Esophagus (tissue), 2 donors: Measurements from ENCODE around the gene PTPRM. TPM values are rescaled to one million over a fixed set of nuclear protein-coding genes. Genes with fewer than 3 reads are reported as not detected.

ENCODE experiments used
- H3K27ac ChIP-seq, 2 donors: one replicate each; pipeline ENCODE4 v1.5.1; 2013; ENCODE audit warnings: low read depth in 2 of 2, mild to moderate bottlenecking in 2 of 2, inconsistent platforms in 1 of 2, low read length in 1 of 2, moderate library complexity in 1 of 2
- H3K27me3 ChIP-seq, 2 donors: one replicate each; pipeline ENCODE4 v1.6.1; 2013; ENCODE audit warnings: low read length in 2 of 2, control low read depth in 1 of 2, mild to moderate bottlenecking in 1 of 2; ENCODE audit not compliant: insufficient read depth in 2 of 2, control insufficient read depth in 1 of 2
- H3K36me3 ChIP-seq, 2 donors: one replicate each; pipeline ENCODE4 v1.6.1; 2013; ENCODE audit warnings: low read length in 1 of 2; ENCODE audit not compliant: control insufficient read depth in 2 of 2, insufficient read depth in 2 of 2
- H3K4me1 ChIP-seq, 2 donors: one replicate each; pipeline ENCODE4 v1.6.1; 2013; ENCODE audit warnings: low read length in 1 of 2; ENCODE audit not compliant: control insufficient read depth in 2 of 2, insufficient read depth in 2 of 2
- H3K4me3 ChIP-seq, 2 donors: one replicate each; pipeline ENCODE4 v1.5.1; 2013; ENCODE audit warnings: low read length in 2 of 2, mild to moderate bottlenecking in 2 of 2, low read depth in 1 of 2, moderate library complexity in 1 of 2
- H3K9me3 ChIP-seq, 2 donors: one replicate each; pipeline ENCODE4 v1.6.1; 2013; ENCODE audit warnings: mild to moderate bottlenecking in 2 of 2, low read depth in 1 of 2, low read length in 1 of 2, moderate library complexity in 1 of 2; ENCODE audit not compliant: control insufficient read depth in 2 of 2, insufficient read depth in 1 of 2
- WGBS, 2 donors: extraction: QIAGEN DNeasy Blood & Tissue Kit; methylation state at CpG; one replicate each; pipeline ENCODE4 v1.1.7; 2013; 5-methylcytosine and 5-hydroxymethylcytosine counted together
- polyA plus RNA-seq, 2 donors: library from polyadenylated mRNA; stranded (reverse); fragments of 200-250 nt; gene quantifications; one replicate each; pipeline ENCODE4 v1.2.3, GENCODE V29; 2013
- donor health status: healthy with polysubstance abuse.
- donor health status: Bipolar disorder and iron deficiency.

PTPRM gene
- polyA plus RNA-seq, 2 donors = 6.3 to 10.4 TPM

DNA sequence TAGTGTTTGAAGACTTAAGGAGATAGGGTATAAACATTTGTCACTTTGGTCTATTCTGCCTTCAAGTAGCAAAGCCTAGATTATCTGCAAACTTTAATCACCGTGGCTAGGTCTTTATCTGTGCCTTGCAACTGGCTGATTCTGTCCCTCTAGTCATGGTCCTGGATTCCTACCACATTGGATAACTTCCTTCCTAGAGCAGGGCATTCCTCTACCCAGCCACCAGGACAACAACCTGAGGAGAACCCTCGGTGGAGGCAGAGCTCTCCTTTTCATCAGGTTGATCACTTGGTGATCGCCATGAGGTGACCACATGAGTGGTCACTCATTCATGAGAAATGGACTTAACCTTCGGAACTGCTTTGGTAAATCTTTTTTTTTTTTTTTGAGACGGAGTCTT, 25.3 kb upstream of the PTPRM start:
- no peaks in the 10 kb centered on the region for H3K36me3 ChIP-seq
- no peaks in the 10 kb centered on the region for H3K4me1 ChIP-seq
- no peaks in the 10 kb centered on the region for H3K9me3 ChIP-seq
- no peak overlapping the region for H3K4me3 ChIP-seq
- WGBS, 2 donors = 79 to 80% methylated on average over 5 of the region's 5 CpGs
- H3K27ac ChIP-seq = no peak overlapping the region
- H3K27me3 ChIP-seq = no peaks in the 10 kb centered on the region

DNA sequence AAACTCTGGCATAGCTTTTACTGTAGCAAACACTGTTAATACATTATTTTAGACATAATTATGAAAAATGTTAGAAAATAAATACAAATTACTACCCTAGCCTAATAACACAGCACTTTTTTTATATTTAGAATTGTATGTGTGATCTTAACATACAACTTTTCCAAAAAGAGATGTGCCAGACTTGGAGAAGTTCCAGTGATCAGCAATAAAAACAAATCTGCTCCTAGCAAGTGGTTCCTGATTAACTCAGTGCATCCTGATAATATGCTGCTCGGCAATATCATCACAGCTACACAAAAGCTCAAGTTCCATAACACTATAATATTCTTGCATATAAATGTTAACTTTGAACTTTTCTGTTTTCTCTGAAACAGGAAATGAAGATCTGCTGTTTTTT, 22.4 kb upstream of the PTPRM start:
- no peaks in the 10 kb centered on the region for H3K4me1 ChIP-seq
- no peaks in the 10 kb centered on the region for H3K9me3 ChIP-seq
- H3K27ac ChIP-seq = no peak overlapping the region
- 83 to 84% methylated on average over 1 of the region's 1 CpG for WGBS, 2 donors
- no peak overlapping the region for H3K4me3 ChIP-seq
- no peaks in the 10 kb centered on the region for H3K27me3 ChIP-seq
- no peaks in the 10 kb centered on the region for H3K36me3 ChIP-seq

DNA sequence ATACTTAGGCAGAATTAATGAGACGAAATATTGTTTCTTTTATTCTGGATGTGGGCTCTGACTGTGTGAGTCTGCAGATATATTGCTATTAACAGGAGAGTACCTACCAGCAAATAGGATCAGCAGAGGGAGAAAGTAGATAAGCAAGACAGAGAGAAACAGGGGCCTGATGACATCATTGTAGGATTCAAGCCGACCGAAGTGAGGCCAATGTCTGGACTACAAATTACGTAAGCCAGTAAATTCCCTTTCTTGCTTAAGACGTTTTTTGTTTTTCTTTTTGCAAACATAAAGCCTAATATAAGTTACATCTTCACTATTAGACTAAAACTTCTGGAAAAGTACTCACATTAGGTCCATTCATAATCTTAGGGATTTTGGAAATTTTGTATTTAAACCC, 21.4 kb upstream of the PTPRM start:
- WGBS, 2 donors = 68 to 71% methylated on average over 5 of the region's 5 CpGs
- H3K36me3 ChIP-seq = no peaks in the 10 kb centered on the region

DNA sequence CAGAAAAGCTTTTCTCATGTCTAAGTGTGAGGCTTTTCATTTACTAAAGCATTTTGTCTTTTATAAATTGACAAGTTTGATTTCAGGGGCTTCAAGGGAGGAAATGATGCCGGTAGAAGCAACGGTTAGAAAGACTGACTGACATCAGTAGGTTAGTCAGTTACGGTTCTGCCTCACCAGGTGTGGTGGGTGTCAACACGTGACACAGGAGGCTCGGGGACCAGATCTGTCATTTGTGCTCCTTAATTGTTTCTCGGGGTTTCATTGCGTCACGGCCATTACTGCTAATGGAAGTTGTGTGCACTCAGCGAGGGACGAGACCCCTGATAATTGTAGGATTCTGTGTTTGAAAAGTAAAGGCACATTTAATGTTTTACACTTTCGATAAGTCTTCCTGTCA, 18.9 kb upstream of the PTPRM start:
- no peak overlapping the region for H3K27ac ChIP-seq
- H3K4me3 ChIP-seq = no peak overlapping the region
- no peaks in the 10 kb centered on the region for H3K4me1 ChIP-seq
- H3K27me3 ChIP-seq = no peaks in the 10 kb centered on the region
- H3K9me3 ChIP-seq = no peaks in the 10 kb centered on the region
- no peaks in the 10 kb centered on the region for H3K36me3 ChIP-seq
- 84 to 91% methylated on average over 11 of the region's 11 CpGs for WGBS, 2 donors

More for the DNA sequence above, 21.4 kb upstream of the PTPRM start:
- Histone ChIP-seq H3K9me3 (no peaks in the 10 kb centered on the region), H3K4me1 (no peaks in the 10 kb centered on the region), H3K27me3 (no peaks in the 10 kb centered on the region), H3K4me3 (no peak overlapping the region), H3K27ac (no peak overlapping the region)

DNA sequence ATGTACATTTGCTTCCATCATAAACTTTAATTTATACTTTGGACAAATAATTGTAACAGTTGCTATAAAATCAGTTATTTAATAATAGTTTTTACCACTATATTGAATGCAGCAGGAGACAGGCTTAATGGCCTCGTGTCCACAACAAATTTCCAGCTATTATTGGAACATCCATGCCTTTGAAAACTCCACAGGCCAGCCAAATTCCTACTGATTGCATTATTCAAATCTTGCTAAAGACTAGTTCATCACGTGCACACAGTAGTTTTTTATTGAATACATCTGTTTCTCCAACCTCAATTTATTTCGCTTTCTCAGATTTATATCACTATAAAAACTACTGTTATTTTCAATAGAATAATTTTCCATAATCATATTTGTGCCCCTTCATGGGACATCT, 18.4 kb upstream of the PTPRM start:
- 74 to 75% methylated on average over 3 of the region's 3 CpGs for WGBS, 2 donors
- Histone ChIP-seq H3K36me3 (no peaks in the 10 kb centered on the region), H3K4me1 (no peaks in the 10 kb centered on the region), H3K27ac (no peak overlapping the region), H3K4me3 (no peak overlapping the region), H3K9me3 (no peaks in the 10 kb centered on the region), H3K27me3 (no peaks in the 10 kb centered on the region)

DNA sequence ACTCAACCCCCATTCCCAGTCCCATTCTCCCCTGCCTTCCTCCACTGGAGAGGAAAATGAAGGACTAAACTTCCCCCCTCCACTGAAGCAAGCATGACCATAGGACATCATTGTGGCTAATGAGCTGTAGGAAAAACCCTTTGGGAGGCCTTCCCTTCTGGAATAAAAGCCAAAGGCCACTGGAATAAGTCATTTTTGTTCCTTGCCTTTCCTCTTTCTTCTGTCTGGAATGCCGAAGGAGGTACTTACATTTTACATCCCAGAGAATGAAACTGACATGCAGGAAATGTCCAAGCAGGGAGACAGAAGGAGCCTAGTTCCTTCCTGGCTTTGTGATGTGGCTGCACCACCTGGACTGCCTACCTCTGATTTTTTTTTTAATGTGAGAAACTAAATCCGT, 9.1 kb upstream of the PTPRM start:
- Histone ChIP-seq H3K27me3 (no peaks in the 10 kb centered on the region), H3K4me3 (no peak overlapping the region), H3K9me3 (no peaks in the 10 kb centered on the region), H3K4me1 (no peaks in the 10 kb centered on the region), H3K27ac (no peak overlapping the region), H3K36me3 (no peaks in the 10 kb centered on the region)
- 56 to 68% methylated on average over 2 of the region's 2 CpGs for WGBS, 2 donors

DNA sequence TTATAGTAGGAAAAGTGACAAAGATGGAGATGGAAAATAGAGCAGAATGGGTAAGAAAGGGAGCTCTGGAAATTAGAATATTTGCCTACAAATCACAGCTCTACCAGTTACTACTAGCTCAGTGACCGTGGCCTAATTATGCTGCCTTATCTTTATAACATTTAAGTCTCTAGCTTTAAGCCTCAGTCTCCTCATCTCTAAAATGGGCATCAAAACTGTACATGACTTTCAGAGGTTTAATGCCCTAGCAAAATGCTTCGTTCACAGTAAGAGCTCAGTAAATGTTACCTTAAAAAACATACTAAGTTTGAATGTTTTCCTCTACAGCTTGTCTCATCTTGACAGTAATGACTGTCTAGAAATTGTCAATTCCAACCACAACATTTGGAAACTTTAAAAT, 8.3 kb upstream of the PTPRM start:
- Histone ChIP-seq H3K4me1 (no peaks in the 10 kb centered on the region), H3K9me3 (no peaks in the 10 kb centered on the region), H3K27ac (no peak overlapping the region), H3K36me3 (no peaks in the 10 kb centered on the region), H3K4me3 (no peak overlapping the region), H3K27me3 (no peaks in the 10 kb centered on the region)
- WGBS, 2 donors = 85% methylated on average over 2 of the region's 2 CpGs

DNA sequence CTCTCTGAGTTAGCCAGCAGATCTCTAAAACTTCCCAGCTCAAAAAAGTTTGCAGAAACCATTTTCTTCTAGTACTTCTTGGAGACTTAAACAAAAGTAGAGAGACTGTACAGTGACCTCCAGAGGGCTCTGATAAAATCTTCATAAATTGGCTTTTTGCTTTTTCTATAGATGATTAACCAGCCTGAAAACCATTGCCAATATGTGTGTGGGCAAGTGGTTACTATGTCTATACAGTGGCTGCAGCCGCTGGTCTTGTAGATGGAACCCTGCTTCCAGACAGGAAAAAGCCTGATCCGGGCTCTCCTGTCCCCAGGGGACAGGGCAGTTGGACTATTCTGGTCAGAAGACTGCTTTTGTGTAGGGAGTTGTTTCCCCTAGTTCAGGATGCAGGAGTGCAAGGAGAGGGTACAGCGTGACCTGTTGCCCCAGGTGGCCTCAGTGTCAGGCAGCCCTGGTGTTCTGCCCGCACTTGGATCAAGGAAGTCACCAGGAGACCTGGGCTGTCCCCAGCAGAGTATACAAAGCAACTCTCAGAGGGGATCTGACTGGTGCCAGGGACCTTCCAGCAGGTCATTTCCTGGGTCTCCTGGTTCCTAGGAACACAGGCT, 7.3 kb upstream of the PTPRM start:
- H3K36me3 ChIP-seq = no peaks in the 10 kb centered on the region
- no peak overlapping the region for H3K4me3 ChIP-seq
- H3K27me3 ChIP-seq = no peaks in the 10 kb centered on the region
- H3K9me3 ChIP-seq = no peaks in the 10 kb centered on the region
- H3K27ac ChIP-seq = no peak overlapping the region
- 83 to 86% methylated on average over 4 of the region's 4 CpGs for WGBS, 2 donors
- no peaks in the 10 kb centered on the region for H3K4me1 ChIP-seq

DNA sequence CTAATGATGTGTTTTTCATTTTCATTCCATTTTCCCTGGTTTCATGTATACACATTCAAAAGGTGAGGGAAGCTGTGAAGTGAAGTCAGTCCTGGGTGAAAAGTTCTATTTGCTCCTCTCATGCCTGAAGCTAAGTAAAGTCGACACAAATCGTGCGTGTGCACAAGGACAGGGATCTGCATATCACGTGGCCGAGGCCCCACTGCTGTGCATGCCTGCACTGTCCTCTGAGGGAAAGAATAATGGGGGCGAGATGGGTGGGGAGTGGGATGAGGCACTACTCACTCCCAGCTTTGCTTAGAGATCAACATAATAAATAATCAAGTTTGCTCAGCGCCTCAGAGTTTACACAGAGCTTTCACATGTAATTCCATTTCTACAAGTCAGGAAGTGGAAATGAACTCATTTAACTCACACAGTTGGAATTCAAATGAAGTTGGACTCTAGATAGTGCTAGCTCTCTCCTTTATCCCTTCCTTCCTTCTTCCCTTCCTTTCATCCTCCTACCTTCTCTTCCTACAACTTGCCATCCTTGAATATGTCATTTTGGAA, 5.1 kb upstream of the PTPRM start:
- H3K4me3 ChIP-seq = no peak overlapping the region
- H3K36me3 ChIP-seq = no peaks in the 10 kb centered on the region
- 60 to 70% methylated on average over 7 of the region's 7 CpGs for WGBS, 2 donors
- peaks cover 0 to 2% of the 10 kb centered on the region in 2 donors for H3K4me1 ChIP-seq
- H3K27ac ChIP-seq = no peak overlapping the region
- no peaks in the 10 kb centered on the region for H3K27me3 ChIP-seq
- H3K9me3 ChIP-seq = no peaks in the 10 kb centered on the region

DNA sequence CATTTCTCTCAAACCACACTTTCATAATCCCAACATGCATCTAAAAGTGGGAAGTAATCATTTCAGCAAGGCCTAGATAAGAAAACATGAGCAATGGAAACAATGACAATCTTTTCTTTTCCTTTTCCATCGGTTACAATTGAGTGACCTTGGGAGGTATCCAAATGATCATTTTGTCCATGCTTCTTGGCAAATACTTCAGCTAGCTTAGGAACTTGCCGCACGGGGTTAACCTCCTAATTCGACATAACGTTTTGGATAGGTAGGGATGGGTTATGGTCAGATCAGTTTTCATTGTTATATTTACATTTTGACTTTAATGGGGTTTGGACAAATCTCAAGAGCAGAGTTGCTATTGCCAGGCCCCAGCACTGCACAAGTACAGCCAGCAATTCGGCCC, 4.6 kb upstream of the PTPRM start:
- Histone ChIP-seq H3K36me3 (no peaks in the 10 kb centered on the region), H3K27me3 (no peaks in the 10 kb centered on the region), H3K27ac (no peak overlapping the region), H3K9me3 (no peaks in the 10 kb centered on the region), H3K4me1 (peaks cover 0 to 2% of the 10 kb centered on the region in 2 donors), H3K4me3 (no peak overlapping the region)
- WGBS, 2 donors = 69% methylated on average over 6 of the region's 6 CpGs
